SIG-M5 (cell line): ENCODE measurements around the gene DESI1.
"Not testable (repeated sequence)": the region's sequence is repeated elsewhere in the genome, so short reads cannot be mapped to it uniquely, and the experiment has no call there.

Source experiments
- DNase-seq: peaks from one replicate; lab custom pipeline; 2025; lab: John Stamatoyannopoulos, UW

The DESI1 gene

GRCh38 chr22:41620589-41621098 lies at the start of gene DESI1:
DESI1 (minus strand) TSS chr22:41621043; CDS start chr22:41620839, 204 bp downstream.
- DNase-seq, result no peak

DNA sequence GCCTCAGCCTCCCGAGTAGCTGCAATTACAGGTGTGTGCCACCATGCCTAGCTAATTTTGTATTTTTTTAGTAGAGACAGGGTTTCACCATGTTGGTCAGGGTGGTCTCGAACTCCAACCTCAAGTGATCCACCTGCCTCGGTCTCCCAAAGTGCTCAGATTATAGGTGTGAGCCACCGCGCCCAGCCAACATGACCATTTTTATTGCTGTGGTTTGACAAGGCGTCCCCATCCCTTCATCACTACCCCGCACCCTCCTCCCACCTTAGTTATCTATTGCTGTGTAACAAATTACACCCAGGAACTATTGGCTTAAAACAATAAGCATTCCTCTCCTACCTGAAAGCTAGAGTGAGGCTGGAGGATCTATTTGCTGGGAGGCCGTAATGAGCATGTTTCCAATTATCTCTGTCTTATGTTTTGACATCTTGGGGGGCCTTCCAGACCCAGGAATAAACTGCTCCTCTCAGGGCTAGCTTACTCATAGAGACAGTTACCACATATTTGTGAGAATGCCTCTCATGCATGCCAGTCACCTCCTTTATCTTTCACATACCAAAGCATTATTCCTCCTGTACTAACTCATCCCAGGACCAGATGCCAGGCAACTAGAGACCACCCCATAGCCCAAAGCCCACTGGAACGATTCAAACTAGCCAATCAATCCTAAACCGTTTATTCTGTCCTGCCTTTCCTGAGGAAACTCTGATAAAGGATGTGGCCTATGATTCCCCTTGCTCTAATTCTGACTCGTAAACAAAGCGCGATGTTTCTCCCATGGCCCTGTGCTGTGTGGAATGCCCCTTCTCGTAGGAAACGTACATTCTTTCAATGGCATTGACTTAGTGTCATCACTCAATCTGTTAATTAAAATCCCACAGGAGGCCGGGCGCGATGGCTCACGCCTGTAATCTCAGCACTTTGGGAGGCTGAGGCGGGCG lies 48.4 kb upstream of the DESI1 start:
- DNase-seq, result no peak

- no peak for DNase-seq
Measured at GRCh38 chr22:41664951-41665350, 44.1 kb upstream of the DESI1 start.

DNA sequence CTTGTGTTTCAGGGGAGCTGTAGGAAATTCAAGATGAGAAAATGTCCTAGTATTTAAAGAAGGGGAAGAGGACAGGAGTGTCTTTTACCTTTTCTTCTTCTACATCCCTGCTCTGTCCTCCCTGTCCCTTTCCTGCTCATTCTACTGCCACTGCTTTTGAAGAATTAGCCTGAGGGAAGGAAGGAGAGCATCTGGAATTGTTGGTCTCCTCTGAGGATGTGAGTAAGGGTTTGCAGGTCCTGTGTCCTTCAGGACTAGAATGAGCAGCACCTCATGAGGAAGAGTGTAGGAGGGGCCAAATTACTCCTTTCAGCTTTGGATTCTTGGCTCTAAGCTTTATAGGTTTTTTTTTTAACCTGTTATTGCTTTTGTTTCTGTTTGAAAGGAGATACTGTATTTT lies 43.6 kb upstream of the DESI1 start:
- DNase-seq, result no peak

GRCh38 chr22:41663594-41663993 lies 42.8 kb upstream of the DESI1 start:
- DNase-seq, result not testable (repeated sequence)

DNA sequence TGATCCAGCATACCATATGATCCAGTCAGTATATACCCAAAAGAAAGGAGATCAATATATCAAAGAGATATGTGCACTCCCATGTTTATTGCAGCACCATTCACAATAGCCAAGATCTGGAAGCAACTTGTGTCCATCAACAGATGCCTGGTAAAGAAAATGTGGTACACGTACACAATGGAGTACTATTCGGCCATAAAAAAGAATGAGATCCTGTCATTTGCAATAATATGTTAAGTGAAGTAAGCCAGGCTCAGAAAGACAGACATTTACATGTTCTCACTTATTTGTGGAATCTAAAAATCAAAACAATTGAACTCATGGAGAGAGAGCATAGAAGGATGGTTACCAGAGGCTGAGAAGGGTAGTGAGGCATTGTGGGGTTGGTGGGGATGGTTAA lies 40.9 kb upstream of the DESI1 start:
- DNase-seq, result no peak

DNA sequence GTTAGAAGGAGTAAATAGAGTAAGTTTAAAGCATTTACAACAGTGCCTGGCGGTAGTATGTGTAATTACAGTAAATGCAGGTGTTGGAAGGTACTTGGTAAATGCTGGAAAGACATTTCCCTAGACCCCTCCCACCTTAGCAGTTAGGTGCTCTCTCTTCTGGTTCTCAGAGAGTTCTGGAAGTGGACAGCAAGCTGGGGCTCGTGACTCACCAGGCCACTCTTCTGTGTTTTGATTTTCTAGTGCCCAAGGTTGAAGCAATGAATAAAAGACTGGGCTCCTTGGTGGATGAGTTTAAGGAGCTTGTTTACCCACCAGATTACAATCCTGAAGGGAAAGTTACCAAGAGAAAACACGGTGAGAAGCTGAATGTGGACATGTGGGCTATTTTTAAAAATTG lies 40.2 kb upstream of the DESI1 start:
- no peak for DNase-seq

DNA sequence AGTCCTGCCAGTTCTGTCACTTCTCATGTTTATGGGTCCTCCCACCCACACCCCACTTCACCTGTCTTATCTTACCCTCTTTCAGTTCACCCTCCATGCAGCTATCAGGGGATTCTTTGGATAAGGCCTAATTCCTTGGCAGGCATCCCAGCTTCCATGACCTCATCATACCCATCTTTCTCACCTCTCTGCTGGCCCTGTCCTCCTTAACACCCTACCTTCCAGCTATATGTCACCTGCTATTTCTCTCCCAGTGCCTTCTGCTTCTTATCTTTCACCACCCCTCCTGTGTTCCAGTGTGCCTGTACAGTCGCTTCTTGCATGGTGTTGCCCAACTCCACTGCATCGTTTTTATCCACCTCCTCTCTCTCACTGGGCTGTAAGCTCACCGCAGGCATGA lies 39.6 kb upstream of the DESI1 start:
- DNase-seq, result no peak

DNA sequence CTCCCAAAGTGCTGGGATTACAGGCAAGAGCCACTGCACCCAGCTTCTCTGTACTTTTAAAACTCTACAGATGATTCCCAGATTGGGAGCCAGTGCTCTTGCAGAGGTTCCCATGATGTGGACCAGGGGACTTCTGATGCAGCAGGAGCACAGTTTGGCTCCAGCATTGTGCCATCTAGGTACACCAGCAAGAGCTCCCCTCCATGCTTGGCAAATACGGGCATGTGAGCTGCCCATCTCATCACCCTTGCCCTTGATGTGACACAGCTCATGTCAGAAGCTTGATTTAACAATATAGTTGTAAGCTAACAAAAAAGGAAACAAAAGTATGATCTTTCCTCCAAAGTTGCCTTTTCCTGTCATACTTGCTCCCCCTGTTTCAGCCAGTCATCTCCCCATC lies 39.1 kb upstream of the DESI1 start:
- no peak for DNase-seq

DNA sequence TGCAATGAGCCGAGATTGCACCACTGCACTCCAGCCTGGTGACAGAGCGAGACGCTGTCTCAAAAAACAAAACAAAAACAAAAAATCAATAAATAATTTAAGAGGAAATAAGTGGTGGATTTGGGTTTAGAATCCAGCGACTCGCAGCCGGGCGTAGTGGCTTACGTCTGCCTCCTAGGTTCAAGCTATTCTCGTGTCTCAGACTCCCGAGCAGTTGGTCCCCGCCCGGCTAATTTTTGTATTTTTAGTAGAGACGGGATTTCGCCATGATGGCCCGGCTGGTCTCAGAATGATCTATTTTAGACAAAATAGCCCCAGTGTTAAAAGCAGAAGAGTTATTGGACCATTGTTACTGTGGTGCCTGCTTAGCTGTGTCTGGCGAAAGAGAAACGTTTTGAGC lies 38.0 kb upstream of the DESI1 start:
- no peak for DNase-seq

DNA sequence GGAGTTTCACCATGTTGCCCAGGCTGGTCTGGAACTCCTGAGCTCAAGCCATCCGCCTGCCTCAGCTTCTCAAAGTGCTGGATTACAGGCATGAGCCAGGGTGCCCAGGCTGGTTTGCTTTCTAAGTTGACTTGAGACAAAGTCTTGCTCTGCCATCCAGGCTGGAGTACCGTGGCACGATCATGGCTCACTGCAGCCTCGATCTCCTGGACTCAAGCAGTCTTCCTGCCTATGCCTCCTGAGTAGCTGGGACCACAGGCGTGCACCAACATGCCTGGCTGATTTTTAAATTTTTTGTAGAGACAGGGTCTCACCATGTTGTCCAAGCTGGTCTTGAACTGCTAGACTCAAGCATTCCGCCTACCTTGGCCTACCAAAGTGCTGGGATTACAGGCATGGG lies 36.9 kb upstream of the DESI1 start:
- DNase-seq, result no peak

GRCh38 chr22:41656556-41656955 lies 35.7 kb upstream of the DESI1 start:
- no peak for DNase-seq

DNA sequence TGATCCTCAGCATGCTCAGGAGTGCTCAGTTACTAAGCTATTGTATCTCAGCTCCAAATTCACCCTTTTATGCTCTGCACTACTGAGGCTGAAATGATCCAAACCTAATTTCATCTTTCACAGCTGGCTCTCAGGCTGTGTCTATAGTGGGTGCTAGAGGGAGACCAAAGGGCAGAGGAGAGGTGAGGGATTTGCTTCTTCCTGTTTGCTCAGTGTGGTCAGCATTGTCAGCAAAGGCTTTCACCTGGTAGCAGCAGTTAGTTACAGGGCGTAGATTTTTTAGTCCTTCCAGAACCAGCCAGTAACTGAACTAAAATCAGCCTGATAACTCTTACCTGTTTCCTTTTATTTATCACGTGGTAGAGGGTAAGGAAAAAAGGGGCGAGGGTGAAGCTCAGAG lies 33.5 kb upstream of the DESI1 start:
- DNase-seq, result no peak

- DNase-seq, result no peak
Measured at GRCh38 chr22:41650821-41651220, 30.0 kb upstream of the DESI1 start.

DNA sequence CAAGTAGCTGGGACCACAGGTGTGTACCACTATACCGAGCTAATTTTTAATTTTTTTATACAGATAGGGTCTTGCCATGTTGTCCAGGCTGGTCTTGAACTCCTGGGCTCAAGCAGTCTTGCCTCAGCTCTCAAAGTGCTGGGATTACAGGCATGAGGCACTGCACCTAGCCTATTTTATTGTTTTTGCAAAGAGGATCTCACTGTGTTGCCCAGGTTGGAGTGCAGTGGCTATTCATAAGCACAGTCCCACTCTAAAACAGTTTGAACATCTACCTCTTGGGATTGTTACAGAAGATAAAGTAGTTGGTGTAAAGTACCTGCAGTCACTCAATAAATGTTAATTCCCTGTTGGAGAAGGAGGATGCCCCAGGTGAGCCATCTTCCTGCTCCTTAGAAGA lies 29.4 kb upstream of the DESI1 start:
- no peak for DNase-seq

GRCh38 chr22:41648432-41648831 lies 27.6 kb upstream of the DESI1 start:
- no peak for DNase-seq

DNA sequence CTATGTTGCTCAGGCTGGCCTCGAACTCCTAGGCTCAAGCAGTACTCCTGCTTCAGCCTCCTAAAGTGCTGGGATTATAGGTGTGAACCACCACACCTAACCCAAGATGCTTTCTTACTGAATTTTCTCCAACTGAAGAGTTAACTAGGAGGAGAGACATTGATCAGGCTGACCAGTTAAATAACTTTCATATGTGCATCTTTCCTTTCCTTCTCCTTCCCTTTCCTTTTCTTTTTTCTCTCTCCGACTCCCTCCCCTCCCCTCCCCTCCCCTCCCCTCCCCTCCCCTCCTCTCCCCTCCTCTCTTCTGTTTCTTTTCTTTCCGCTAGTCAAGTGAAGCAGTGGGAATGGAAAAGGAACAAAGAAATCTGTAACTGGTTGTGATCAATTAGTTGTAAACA lies 26.9 kb upstream of the DESI1 start:
- no peak for DNase-seq

GRCh38 chr22:41642331-41643110 lies 21.7 kb upstream of the DESI1 start:
- DNase-seq, result no peak

GRCh38 chr22:41641854-41642253 lies 21.0 kb upstream of the DESI1 start:
- DNase-seq, result no peak

DNA sequence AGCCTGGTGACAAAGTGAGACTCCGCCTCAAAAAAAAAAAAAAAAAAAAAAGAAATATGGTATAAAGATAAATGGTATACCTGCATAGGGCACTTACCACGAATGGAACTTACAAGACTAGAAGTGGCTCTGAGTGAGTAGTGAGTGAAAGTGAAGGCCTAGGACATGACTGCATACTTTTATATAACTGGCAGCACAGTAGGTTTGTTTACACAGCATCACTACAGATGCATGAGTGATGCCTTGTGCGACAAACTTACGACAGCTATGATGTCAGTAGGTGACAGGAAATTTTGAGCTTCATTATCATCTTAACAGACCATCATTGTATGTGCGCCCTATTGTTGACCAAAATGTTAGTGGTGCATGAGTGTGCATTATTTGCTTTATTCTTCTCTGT lies 17.9 kb upstream of the DESI1 start:
- no peak for DNase-seq

DNA sequence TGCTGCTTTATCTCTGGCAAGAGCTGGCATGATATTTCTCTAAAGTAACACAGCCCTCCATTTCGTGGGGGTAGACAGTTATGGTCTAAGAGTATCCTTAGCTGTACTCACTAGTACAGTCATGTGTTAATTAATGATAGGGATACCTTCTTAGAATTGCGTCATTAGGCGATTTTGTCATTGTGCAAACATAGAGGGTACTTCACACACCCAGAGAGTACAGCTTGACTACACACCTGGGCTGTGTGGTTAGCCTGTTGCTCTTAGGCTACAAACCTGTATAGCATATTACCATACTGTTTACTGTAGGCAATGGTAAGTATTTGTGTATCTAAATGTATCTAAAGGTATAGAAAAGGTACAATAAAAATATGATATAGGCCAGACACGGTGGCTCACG lies 17.3 kb upstream of the DESI1 start:
- no peak for DNase-seq

DNA sequence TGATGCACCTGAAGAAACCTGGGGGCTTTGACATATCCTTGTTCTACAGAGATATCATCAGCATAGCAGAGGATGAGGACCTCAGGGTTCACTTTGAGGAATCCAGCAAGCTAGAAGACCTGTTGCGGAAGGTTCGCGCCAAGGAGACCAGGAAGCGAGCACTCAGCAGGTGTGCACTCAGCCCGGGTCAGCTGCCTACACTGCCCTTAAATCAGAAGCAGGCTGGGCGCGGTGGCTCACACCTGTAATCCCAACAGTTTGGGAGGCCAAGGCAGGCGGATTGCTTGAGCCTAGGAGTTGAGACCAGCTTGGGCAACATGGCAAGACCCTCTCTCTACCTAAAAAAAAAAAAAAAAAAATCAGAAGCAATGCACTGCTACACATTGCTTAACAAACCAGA lies 16.8 kb upstream of the DESI1 start:
- not testable (repeated sequence) for DNase-seq

- DNase-seq, result no peak
Measured at GRCh38 chr22:41636467-41636866, 15.6 kb upstream of the DESI1 start.
